Measurements from ENCODE around the gene SPAG4.

DNA sequence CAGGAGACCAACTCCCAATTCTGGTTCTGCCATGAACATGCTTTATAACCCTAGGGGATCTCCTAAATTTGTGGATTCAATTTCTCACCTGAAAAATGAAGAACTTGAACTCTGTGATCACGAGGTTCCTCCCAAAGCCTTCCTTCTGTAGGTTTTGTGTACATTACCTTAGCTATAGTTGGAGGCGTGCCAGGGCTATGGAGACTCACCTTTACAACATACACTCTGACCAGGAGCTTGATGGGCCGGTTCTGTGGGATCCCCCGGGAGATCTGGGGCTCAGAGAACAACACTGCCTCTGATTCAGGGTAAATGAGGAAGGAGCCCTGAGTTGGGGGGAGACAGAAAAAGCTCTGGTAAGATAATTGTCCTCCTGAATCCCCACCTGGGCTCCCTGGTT lies 39.7 kb upstream of the SPAG4 start:
- TF ChIP-seq EZH2 (IDR thresholded peaks at IDR 0.05) = no peak
- TF ChIP-seq, protein P1, sequence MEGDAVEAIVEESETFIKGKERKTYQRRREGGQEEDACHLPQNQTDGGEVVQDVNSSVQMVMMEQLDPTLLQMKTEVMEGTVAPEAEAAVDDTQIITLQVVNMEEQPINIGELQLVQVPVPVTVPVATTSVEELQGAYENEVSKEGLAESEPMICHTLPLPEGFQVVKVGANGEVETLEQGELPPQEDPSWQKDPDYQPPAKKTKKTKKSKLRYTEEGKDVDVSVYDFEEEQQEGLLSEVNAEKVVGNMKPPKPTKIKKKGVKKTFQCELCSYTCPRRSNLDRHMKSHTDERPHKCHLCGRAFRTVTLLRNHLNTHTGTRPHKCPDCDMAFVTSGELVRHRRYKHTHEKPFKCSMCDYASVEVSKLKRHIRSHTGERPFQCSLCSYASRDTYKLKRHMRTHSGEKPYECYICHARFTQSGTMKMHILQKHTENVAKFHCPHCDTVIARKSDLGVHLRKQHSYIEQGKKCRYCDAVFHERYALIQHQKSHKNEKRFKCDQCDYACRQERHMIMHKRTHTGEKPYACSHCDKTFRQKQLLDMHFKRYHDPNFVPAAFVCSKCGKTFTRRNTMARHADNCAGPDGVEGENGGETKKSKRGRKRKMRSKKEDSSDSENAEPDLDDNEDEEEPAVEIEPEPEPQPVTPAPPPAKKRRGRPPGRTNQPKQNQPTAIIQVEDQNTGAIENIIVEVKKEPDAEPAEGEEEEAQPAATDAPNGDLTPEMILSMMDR (IDR thresholded peaks at IDR 0.05) = no peak
